IPS-NIHi11 (cell line): ENCODE data around the gene GINS1.
"Not testable (repeated sequence)": the region's sequence is repeated elsewhere in the genome, so short reads cannot be mapped to it uniquely, and the experiment has no call there.

Source experiments
- DNase-seq: peaks from one replicate; pipeline ENCODE4 v3.0.0; 2012; ENCODE audit warnings: mixed read lengths, low spot score

Gene GINS1

GRCh38 chr20:25389858-25390537 is 17.5 kb upstream of the GINS1 start:
- DNase-seq: peak; percentile 75

GRCh38 chr20:25390538-25391528 is 16.6 kb upstream of the GINS1 start, which contains the start of gene ABHD12:
ABHD12 (minus strand) TSS chr20:25390835; CDS start chr20:25390703, 132 bp downstream.
- DNase-seq: peak; percentile 97

GRCh38 chr20:25394276-25394675 is 13.2 kb upstream of the GINS1 start:
- DNase-seq: no peak

DNA sequence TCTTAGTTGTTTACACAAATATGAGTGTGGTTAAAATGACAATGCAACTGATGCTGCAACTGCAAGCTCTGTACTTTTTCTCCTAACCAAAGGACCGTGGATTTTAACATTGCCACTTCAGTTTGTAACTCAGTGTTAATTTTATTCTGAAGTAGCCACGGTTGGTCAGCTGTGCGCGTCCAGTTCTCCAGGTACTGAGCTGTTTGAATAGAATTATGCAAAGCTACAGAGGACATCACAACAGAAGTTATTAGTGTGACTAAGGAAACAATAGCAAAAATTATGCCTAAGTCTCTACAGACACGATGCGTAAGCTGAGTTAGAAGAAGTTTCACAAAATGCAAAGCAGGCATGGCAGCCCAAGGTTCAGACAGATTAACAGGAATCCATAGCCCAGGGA is 12.5 kb upstream of the GINS1 start:
- DNase-seq: no peak

- DNase-seq: no peak
Observed at GRCh38 chr20:25397096-25397495, 10.4 kb upstream of the GINS1 start.

DNA sequence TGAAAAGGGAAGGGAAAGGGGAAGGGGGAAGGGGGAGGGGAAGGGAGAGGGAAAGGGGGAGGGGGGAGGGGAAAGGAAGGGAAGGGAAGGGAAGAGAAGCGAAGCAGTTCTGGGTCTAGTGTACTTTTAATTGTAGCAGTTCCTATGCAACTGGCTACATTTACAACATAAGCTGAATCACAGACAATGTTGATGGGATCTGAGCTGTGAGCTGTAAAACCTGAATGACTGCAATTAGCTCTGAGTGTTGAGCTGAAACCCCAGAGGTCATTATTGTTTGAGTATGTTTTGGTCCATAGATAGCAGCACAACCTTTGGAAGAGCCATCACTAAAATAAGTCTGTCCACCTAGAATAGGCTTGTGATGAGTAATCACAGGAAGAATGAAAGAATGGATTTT is 9.7 kb upstream of the GINS1 start:
- no peak for DNase-seq

DNA sequence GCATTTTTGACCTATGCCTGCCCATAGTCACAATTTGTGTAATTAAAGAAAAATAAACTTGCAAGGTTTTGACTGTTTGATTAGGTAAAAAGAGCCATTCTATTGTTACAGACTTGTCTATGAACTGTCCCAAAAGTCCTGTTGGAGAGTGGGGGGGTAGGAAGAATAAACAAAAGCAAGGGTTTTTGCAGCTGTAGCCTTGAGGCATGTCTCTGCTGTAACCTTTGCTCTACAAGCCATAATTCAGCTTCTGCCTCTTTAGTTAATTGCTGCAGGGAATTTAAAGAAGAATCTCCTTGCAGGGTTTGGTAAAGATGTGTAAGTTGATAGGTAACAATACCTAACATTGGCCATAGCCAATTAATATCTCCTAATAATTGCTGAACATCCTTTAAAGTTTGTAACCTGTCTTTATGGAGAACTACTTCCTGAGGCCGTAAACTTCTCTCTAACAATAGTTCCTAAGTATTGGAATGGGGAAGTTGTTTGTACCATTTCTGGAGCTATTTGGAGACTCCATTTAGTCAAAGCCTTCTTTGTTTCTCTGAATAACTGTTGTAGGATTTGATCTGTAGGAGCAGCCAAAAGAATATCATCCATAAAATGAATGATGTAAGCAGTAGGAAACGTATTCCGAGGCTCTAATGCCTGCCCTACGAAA is 9.0 kb upstream of the GINS1 start:
- DNase-seq: no peak

- peak; percentile 57 for DNase-seq
Observed at GRCh38 chr20:25399037-25399430, 8.4 kb upstream of the GINS1 start.

DNA sequence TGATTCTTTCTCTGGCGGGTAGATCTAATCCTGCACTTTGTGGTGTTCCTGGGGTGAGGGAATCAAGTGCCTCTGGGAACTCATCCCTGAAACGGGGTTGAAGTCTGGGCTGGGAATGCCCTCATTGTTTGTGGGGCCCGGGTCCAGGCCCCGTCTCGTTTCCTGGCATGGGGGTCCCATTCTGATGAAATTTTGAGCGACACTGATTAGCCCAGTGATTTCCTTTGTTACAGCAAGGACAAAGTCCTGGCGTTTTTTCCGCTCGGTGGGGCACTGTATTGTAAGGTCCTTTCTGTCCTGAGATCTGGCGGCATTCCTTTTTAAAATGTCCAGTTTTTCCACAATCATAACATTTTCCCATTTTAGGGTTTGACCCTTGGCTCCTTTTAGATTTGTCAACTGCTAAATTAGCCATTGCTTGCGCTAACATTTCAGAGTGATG is 7.2 kb upstream of the GINS1 start:
- DNase-seq: not testable (repeated sequence)

DNA sequence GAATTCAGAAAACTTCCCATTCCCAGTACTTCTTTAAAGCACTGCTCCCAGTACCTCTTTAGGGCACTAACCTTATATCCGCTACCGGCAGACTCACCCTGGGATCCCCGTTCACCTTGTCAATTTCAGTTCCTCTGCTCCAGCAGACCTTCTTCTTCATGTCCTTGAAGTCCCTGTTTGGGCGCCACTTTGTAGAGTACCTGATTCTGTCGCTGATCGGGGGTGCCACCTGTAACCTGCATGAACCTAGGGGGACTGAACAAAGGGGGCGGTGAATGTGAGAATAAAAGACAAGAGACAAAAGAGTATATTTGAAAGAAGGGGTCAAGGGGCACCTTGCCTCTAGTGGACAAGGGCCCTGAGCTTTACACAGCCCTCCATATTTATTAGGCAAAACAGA is 4.9 kb upstream of the GINS1 start:
- no peak for DNase-seq

GRCh38 chr20:25408170-25408547 is 686 bp downstream of the GINS1 start:
- DNase-seq: no peak

DNA sequence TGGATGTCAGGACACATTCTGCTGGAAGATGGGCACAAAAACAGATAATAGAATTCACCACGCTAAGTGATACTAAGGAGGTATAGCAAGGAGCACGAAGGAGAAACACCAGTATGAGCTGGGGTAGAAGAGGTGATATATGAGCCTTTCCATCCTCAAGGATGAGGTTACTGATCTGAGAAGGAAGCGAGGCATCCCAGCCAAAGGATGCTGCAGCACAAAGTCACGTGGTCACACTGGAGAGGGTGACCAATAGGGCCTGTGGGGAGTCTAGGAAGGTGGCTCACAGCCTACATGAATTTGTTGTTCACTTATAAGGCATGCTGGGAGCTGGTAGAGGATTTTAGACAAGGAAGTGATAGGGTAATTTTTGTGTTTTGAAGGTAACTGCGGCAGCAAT is 1.4 kb downstream of the GINS1 start:
- DNase-seq: no peak

GRCh38 chr20:25418776-25419175 is 11.3 kb downstream of the GINS1 start:
- no peak for DNase-seq

GRCh38 chr20:25421102-25421501 is 13.6 kb downstream of the GINS1 start:
- DNase-seq: no peak

DNA sequence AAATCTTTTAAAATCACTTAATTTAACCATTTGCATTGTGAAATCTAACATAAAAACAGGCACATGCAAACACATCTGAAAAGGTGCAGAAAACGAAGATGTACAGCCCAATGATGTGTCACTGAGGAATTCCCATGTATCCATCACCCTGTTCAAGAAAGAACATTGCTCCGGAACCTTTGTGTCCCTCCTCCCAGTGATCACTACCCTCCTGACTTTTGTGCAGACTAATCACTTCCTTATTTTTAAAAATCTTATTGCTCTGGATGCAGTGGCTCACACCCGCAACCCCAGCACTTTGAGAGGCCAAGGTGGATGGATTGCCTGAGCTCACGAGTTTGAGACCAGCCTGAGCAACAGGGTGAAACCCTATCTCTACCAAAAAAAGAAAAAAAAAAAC is 14.6 kb downstream of the GINS1 start:
- no peak for DNase-seq

DNA sequence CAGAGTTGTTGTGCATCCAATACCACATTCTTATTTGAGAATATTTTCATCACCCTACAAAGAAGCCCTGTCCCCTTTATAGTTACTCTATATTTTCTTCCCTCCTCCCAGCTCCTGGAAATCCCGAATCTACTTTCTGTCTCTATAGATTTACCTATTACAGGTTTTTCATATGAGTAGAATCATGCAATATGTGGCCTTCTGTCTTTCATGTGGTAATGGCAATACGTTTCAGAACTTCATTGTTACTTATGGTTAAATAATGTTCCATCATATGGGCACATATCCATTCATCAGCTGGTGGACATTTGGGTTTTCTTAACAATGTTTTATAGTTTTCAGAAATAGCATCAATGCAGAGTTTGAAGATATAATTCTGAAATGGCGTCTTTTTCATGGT is 17.1 kb downstream of the GINS1 start:
- no peak for DNase-seq

DNA sequence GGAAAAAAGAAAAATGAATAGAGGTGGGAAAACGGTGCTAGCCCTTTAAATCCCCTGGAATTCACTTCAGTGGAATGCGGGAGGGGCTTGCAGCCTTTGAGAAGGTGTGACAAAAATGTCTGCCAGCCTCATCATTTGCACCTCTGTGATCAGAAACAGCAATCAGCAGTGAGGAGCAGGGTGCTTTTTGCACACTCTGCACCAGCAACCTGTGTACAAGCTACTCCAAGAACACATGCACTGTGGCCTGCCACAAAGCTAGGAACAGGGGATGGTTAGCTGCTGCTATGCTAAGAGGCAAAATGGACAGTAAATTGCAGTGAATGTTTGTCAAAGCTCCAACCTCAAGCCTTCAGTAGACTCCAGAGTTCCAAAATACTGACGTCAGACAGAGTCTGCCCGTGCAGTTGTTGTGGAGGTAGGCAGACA is 29.7 kb downstream of the GINS1 start:
- DNase-seq: peak; percentile 68

- no peak for DNase-seq
Observed at GRCh38 chr20:25439328-25439727, 31.9 kb downstream of the GINS1 start.

DNA sequence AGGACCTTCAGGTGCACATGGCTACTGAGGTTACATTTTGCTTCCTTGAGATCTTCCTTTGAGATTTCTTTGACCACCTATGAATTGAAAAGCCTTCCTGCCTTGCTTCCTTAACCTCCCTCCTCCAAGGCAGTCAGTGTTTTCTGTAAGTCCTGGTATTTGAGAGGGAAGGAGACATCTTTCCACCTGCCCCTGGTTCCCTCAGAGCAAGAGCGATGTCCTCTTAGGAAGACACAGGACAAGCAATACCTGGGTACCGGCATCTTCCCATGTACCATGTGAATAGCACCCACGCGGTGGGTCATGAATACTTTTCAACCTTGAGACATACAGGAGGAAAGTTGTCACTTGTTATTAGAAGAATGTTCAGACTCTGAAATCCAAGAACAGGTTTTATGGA is 37.1 kb downstream of the GINS1 start:
- no peak for DNase-seq

DNA sequence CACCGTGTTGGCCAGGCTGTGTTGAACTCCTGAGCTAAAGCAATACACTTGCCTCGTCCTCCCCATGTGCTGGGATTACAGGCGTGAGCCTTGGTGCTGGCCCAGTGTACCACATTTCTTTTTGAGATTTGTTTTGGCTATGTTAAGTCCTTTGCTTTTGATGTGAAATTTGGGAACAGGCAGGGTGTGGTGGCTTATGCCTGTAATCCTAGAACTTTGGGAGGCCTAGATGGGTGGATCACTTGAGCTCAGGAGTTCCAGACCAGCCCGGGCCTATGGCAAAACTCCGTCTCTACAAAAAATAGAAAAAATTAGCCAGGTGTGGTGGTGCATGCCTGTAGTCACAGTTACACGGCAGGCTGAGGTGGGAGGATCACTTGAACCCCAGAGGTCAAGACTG is 40.2 kb downstream of the GINS1 start:
- DNase-seq: no peak

DNA sequence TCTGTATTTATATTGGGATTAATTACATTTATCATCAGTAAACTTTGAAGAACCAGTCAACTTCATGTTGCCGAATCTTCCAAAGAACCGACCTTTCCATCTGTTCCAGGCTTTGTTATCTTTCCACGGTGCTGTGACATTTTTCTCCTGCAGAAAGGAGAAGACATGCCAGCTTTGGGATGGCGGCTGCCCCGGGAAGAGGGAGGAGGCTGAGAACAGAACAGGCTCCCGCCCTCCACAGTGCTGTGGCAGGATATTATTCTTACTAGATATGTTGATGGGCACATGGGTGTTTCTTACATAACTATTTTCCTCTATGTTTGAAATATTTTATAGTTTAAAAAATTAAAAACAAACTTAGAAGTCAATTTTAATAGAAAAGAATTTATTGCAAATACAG is 44.9 kb downstream of the GINS1 start:
- DNase-seq: no peak

- no peak for DNase-seq
Observed at GRCh38 chr20:25453035-25453810, 45.8 kb downstream of the GINS1 start.
